Thyroid gland (tissue), 4 donors: ENCODE measurements around the gene SCAMP1. TPM values are rescaled to one million over a fixed set of nuclear protein-coding genes. Genes with fewer than 3 reads are reported as not detected.
"Not testable (repeated sequence)": the region's sequence is repeated elsewhere in the genome, so short reads cannot be mapped to it uniquely, and the experiment has no call there.

Experiments used
- DNase-seq, 2 donors: peaks; one replicate each; pipeline ENCODE4 v3.0.0-alpha.2; 2019
- H3K27ac ChIP-seq, 3 donors: fragments of 200-600 bp; sonication (generic); 1 replicate in 2 of 3; 2 replicates in 1 of 3; pipeline ENCODE4 v1.5.1; 2016 to 2019; ENCODE audit warnings: mild to moderate bottlenecking in 1 of 3, moderate library complexity in 1 of 3
- H3K27me3 ChIP-seq: fragments of 200-600 bp; sonication (generic); one replicate; pipeline ENCODE4 v1.5.1; 2019
- H3K36me3 ChIP-seq, 2 donors: fragments of 200-600 bp; sonication (generic); one replicate each; pipeline ENCODE4 v1.5.1; 2016 to 2019
- H3K4me1 ChIP-seq, 2 donors: fragments of 200-600 bp; sonication (generic); one replicate each; pipeline ENCODE4 v1.5.1; 2017 to 2019
- H3K4me3 ChIP-seq, 3 donors: fragments of 200-600 bp; sonication (generic); replicated peaks in 1 of 3; 1 replicate in 2 of 3; 2 replicates in 1 of 3; pipeline ENCODE4 v1.5.1; 2016; ENCODE audit warnings: mild to moderate bottlenecking in 1 of 3
- H3K9me3 ChIP-seq: fragments of 200-600 bp; sonication (generic); one replicate; pipeline ENCODE4 v1.5.1; 2017
- CTCF ChIP-seq, 6 experiments: fragments of 200-600 bp in 3 of 6; fragments of 450-650 bp in 3 of 6; sonication (generic) in 3 of 6; IDR thresholded peaks; one replicate each; pipeline ENCODE4 v1.5.1; 2016 to 2019; ENCODE audit warnings: antibody characterized with exemption in 6 of 6, mild to moderate bottlenecking in 2 of 6, inconsistent platforms in 1 of 6, moderate library complexity in 1 of 6
- POLR2A ChIP-seq, 2 donors: fragments of 450-650 bp; IDR thresholded peaks; one replicate each; pipeline ENCODE4 v1.6.1; 2017; ENCODE audit warnings: antibody characterized with exemption in 2 of 2, mild to moderate bottlenecking in 2 of 2, moderate library complexity in 1 of 2
- WGBS, 2 donors: methylation state at CpG; one replicate each; pipeline ENCODE4 v1.1.5; 2017; 5-methylcytosine and 5-hydroxymethylcytosine counted together
- intact Hi-C: fragments of 100-400 bp; cut with DNase I; formaldehyde crosslinking; loops from one replicate; pipeline ENCODE4 v1.15.1; 2023
- total RNA-seq, 4 donors: library from RNA; depleted of rRNA; stranded (reverse); fragments of >200 nt; gene quantifications; one replicate each; pipeline ENCODE4 v1.2.3, GENCODE V29; 2016

Gene SCAMP1
- total RNA-seq, 4 donors from 2014 or later = 45.0 to 56.1 (median 49.9) TPM

- DNase-seq = no peak
- Histone ChIP-seq H3K4me1 (no peaks in the 10 kb centered on the region), H3K4me3 (no peak overlapping the region), H3K36me3 (no peaks in the 10 kb centered on the region), H3K27me3 (no peaks in the 10 kb centered on the region), H3K27ac (no peak overlapping the region), H3K9me3 (no peaks in the 10 kb centered on the region)
- intact Hi-C loops = no loop called here
- no peak for TF ChIP-seq POLR2A (IDR thresholded peaks at IDR 0.05)
- no peak for TF ChIP-seq CTCF (IDR thresholded peaks at IDR 0.05)
- WGBS, 2 donors = 96 to 98% methylated on average over 1 of the region's 1 CpG
Observed at GRCh38 chr5:78430866-78431265, 70.4 kb downstream of the SCAMP1 start.

DNA sequence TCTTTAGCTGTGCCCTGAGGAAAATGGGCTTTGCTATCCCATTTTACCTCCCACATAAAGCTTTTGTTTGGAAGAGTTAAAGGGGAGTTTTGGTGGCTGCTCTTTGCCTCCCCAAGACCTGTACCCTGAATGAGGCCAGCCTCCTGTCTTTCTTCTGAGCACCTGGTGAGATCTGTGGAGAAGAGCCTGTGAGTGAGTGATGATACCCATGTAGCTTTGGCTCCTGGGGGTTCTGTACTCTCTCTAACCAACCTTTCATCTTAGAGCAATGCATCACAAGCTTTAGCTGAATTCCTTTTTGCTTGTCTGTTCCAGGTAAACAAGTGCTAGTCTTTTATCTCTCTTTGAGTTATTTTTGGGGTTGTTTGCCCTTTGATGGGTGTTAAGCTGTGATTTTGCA is 73.6 kb downstream of the SCAMP1 start:
- TF ChIP-seq POLR2A (IDR thresholded peaks at IDR 0.05) = no peak
- no peak for TF ChIP-seq CTCF (IDR thresholded peaks at IDR 0.05)
- DNase-seq = no peak
- intact Hi-C loops = no loop called here
- Histone ChIP-seq H3K27ac (no peak overlapping the region), H3K4me3 (no peak overlapping the region), H3K36me3 (no peaks in the 10 kb centered on the region), H3K27me3 (no peaks in the 10 kb centered on the region), H3K4me1 (no peaks in the 10 kb centered on the region), H3K9me3 (no peaks in the 10 kb centered on the region)

DNA sequence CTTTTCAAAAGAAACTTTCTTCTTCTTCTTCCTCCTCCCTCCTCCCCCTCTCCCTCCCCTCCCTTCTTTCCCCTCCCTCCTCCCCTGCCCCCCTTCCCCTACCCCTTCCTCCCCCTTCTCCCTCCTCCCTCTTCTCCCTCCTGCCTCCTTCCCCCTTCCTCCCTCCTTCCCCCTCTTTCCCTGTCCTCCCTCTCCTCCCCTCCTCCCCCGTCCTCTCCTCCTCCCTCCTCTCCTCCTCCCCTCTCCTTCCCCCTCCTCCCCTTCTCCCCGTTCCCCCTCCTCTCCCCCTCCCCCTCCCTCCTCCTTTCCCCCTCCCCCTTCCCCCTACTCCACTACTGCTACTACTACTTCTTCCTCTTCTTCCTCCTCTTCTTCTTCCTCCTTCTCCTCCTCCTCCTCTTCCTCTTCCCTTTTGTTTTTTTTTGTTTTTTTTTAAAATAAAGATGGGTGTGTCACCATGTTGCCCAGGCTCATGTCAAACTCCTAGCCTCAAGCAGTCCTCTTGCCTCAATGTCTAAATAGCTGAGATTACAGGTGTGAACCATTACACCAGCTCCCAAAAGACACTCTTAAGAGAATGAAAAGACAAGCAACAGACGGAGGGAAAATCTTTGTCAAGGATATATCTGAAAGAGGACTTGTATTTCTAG is 87.5 kb downstream of the SCAMP1 start:
- no peak overlapping the region for H3K27ac ChIP-seq
- no peaks in the 10 kb centered on the region for H3K36me3 ChIP-seq
- no peaks in the 10 kb centered on the region for H3K9me3 ChIP-seq
- TF ChIP-seq CTCF (IDR thresholded peaks at IDR 0.05) (no peak), POLR2A (IDR thresholded peaks at IDR 0.05) (no peak)
- DNase-seq = no peak
- H3K27me3 ChIP-seq = no peaks in the 10 kb centered on the region
- intact Hi-C loops = no loop called here
- no peaks in the 10 kb centered on the region for H3K4me1 ChIP-seq
- 75 to 95% methylated on average over 2 to 3 of the region's 3 CpGs for WGBS, 2 donors
- no peak overlapping the region for H3K4me3 ChIP-seq

DNA sequence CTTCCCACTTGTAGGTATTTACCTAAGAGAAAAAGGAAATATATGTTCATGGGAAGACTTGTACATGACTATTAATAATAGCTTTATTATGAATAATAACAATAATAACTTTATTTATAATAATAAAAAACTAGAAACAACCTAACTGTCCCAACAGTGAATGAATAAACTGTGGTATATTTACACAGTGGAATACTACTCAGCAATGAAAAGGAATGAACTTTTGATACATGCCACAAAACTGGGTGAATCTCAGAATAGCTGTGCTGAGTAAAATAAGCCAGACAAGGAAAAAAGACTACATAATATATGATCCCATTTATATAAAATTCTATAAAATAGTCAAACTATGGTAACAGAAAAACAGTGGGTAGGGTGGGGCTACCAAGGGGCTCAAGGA is 88.7 kb downstream of the SCAMP1 start:
- intact Hi-C loops = no loop called here
- no peaks in the 10 kb centered on the region for H3K4me1 ChIP-seq
- no peak overlapping the region for H3K4me3 ChIP-seq
- no peak overlapping the region for H3K27ac ChIP-seq
- no peaks in the 10 kb centered on the region for H3K27me3 ChIP-seq
- H3K36me3 ChIP-seq = no peaks in the 10 kb centered on the region
- TF ChIP-seq POLR2A (IDR thresholded peaks at IDR 0.05) = no peak
- no peak for TF ChIP-seq CTCF (IDR thresholded peaks at IDR 0.05)
- no peak for DNase-seq
- no peaks in the 10 kb centered on the region for H3K9me3 ChIP-seq

DNA sequence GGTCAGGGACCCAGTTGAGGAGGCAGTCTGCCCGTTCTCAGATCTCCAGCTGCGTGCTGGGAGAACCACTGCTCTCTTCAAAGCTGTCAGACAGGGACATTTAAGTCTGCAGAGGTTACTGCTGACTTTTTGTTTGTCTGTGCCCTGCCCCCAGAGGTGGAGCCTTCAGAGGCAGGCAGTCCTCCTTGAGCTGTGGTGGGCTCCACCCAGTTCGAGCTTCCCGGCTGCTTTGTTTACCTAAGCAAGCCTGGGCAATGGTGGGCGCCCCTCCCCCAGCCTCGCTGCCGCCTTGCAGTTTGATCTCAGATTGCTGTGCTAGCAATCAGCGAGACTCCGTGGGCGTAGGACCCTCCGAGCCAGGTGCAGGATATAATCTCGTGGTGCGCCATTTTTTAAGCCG is 97.1 kb downstream of the SCAMP1 start:
- DNase-seq, H3K27me3 ChIP-seq, H3K4me1 ChIP-seq, H3K9me3 ChIP-seq, H3K36me3 ChIP-seq, intact Hi-C loops, H3K4me3 ChIP-seq, H3K27ac ChIP-seq: not testable (repeated sequence)
- WGBS, 2 donors = 89 to 90% methylated on average over 11 of the region's 14 CpGs

GRCh38 chr5:78458843-78459242 is 98.4 kb downstream of the SCAMP1 start:
- intact Hi-C loops = no loop called here
- no peak for TF ChIP-seq POLR2A (IDR thresholded peaks at IDR 0.05)
- TF ChIP-seq CTCF (IDR thresholded peaks at IDR 0.05) = no peak
- Histone ChIP-seq H3K27ac (no peak overlapping the region), H3K9me3 (no peaks in the 10 kb centered on the region), H3K36me3 (no peaks in the 10 kb centered on the region), H3K4me1 (no peaks in the 10 kb centered on the region), H3K27me3 (no peaks in the 10 kb centered on the region), H3K4me3 (no peak overlapping the region)
- WGBS, 2 donors = 90 to 97% methylated on average over 2 of the region's 2 CpGs
- no peak for DNase-seq
